MM.1S (cell line): Measurements from ENCODE around the gene NEK5.
"Not testable (repeated sequence)": the region's sequence is repeated elsewhere in the genome, so short reads cannot be mapped to it uniquely, and the experiment has no call there.

Experiments
- DNase-seq: peaks from one replicate; pipeline ENCODE4 v3.0.0-alpha.2; 2015
- H2AFZ ChIP-seq: fragments of 300-600 bp; sonication (generic); 2 replicates; pipeline ENCODE4 v1.6.0; 2016; ENCODE audit warnings: antibody characterized with exemption, low read length
- H3F3A ChIP-seq: fragments of 300-600 bp; sonication (generic); 2 replicates; pipeline ENCODE4 v1.6.1; 2016; ENCODE audit warnings: mild to moderate bottlenecking, antibody characterized with exemption, low read length, moderate library complexity, mixed read lengths; ENCODE audit not compliant: insufficient read depth
- H3K27ac ChIP-seq: fragments of 300-600 bp; sonication (generic); 2 replicates; pipeline ENCODE4 v1.5.1; 2016; ENCODE audit warnings: mild to moderate bottlenecking, low read length
- H3K27me3 ChIP-seq: fragments of 300-600 bp; sonication (generic); replicated peaks from 2 replicates; pipeline ENCODE4 v1.6.0; 2016; ENCODE audit warnings: low read length; ENCODE audit not compliant: insufficient read depth
- H3K36me3 ChIP-seq: fragments of 300-600 bp; sonication (generic); replicated peaks from 2 replicates; pipeline ENCODE4 v1.6.1; 2016; ENCODE audit warnings: mild to moderate bottlenecking, low read length, mixed read lengths; ENCODE audit not compliant: insufficient read depth
- H3K4me1 ChIP-seq: fragments of 300-600 bp; sonication (generic); 2 replicates; pipeline ENCODE4 v1.6.1; 2016; ENCODE audit warnings: low read length, mixed read lengths
- H3K4me2 ChIP-seq: fragments of 300-600 bp; sonication (generic); 2 replicates; pipeline ENCODE4 v1.6.0; 2016; ENCODE audit warnings: low read depth, low read length
- H3K4me3 ChIP-seq: fragments of 300-600 bp; sonication (generic); 2 replicates; pipeline ENCODE4 v1.5.1; 2016; ENCODE audit warnings: low read length, mixed read lengths
- H3K79me2 ChIP-seq: fragments of 300-600 bp; sonication (generic); 2 replicates; pipeline ENCODE4 v1.6.1; 2016; ENCODE audit warnings: mixed run types, low read length, mixed read lengths
- H3K9ac ChIP-seq: fragments of 300-600 bp; sonication (generic); 2 replicates; pipeline ENCODE4 v1.6.1; 2016; ENCODE audit warnings: low read length, mixed read lengths
- H3K9me2 ChIP-seq: fragments of 300-600 bp; sonication (generic); replicated peaks from 2 replicates; pipeline ENCODE4 v1.6.1; 2016; ENCODE audit warnings: mild to moderate bottlenecking, low read length, mixed read lengths; ENCODE audit not compliant: insufficient read depth
- H3K9me3 ChIP-seq: fragments of 300-600 bp; sonication (generic); replicated peaks from 2 replicates; pipeline ENCODE4 v1.6.1; 2016; ENCODE audit warnings: mild to moderate bottlenecking, low read length, mixed read lengths; ENCODE audit not compliant: insufficient read depth
- H4K20me1 ChIP-seq: fragments of 300-600 bp; sonication (generic); 2 replicates; pipeline ENCODE4 v1.6.1; 2016; ENCODE audit warnings: mild to moderate bottlenecking, low read length, moderate library complexity, mixed read lengths; ENCODE audit not compliant: insufficient read depth
- EZH2 ChIP-seq: fragments of 300-600 bp; sonication (generic); optimal IDR thresholded peaks from 2 replicates; pipeline ENCODE3; 2017; ENCODE audit warnings: low read depth, mild to moderate bottlenecking, antibody characterized with exemption, low read length, mixed read lengths
- EZH2phosphoT487 ChIP-seq: fragments of 300-600 bp; sonication (generic); IDR thresholded peaks from 2 replicates; pipeline ENCODE4 v1.6.1; 2018; ENCODE audit warnings: antibody characterized with exemption, low read length
- TF ChIP-seq, protein P1 (sequence below): fragments of 300-600 bp; sonication (generic); IDR thresholded peaks from 2 replicates; pipeline ENCODE4 v1.5.1; 2016; ENCODE audit warnings: antibody characterized with exemption, low read length, mixed read lengths

Gene NEK5

GRCh38 chr13:52170828-52171391 is 42.0 kb upstream of the NEK5 start:
- not testable (repeated sequence) for H3K9ac ChIP-seq, H3K79me2 ChIP-seq, H3K27me3 ChIP-seq, H3K27ac ChIP-seq, H4K20me1 ChIP-seq, H3K9me2 ChIP-seq, H2AFZ ChIP-seq, H3K36me3 ChIP-seq, H3K4me2 ChIP-seq, H3K4me1 ChIP-seq, H3K4me3 ChIP-seq, H3F3A ChIP-seq, H3K9me3 ChIP-seq, DNase-seq

DNA sequence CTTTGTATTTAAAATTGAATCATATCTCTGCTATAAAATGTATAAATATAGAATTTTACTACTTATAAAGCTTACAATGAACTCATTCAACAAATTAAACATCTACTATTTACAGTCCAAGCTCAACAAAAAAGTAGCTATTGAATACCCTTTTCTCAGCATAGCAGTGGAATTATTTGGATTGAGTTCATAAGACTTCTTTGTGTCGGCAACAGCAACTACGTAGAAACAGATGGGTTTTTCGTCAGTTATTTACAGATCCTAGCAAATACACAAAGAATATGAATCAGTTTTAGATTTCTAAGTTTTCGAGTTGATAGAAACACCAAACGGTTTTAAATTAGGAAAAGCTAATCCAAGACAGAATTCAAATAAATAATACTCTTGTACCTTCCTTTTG is 41.0 kb upstream of the NEK5 start:
- Histone ChIP-seq H3K9me2 (no peaks in the 10 kb centered on the region), H2AFZ (no peak overlapping the region), H3F3A (no peaks in the 10 kb centered on the region), H4K20me1 (no peaks in the 10 kb centered on the region), H3K27me3 (no peaks in the 10 kb centered on the region), H3K27ac (no peak overlapping the region), H3K9ac (no peak overlapping the region), H3K9me3 (no peaks in the 10 kb centered on the region), H3K4me1 (no peaks in the 10 kb centered on the region), H3K36me3 (no peaks in the 10 kb centered on the region), H3K4me3 (no peak overlapping the region), H3K4me2 (no peak overlapping the region), H3K79me2 (no peaks in the 10 kb centered on the region)
- DNase-seq: no peak
- TF ChIP-seq EZH2phosphoT487 (no peak), EZH2 (no peak)
- TF ChIP-seq, protein P1, sequence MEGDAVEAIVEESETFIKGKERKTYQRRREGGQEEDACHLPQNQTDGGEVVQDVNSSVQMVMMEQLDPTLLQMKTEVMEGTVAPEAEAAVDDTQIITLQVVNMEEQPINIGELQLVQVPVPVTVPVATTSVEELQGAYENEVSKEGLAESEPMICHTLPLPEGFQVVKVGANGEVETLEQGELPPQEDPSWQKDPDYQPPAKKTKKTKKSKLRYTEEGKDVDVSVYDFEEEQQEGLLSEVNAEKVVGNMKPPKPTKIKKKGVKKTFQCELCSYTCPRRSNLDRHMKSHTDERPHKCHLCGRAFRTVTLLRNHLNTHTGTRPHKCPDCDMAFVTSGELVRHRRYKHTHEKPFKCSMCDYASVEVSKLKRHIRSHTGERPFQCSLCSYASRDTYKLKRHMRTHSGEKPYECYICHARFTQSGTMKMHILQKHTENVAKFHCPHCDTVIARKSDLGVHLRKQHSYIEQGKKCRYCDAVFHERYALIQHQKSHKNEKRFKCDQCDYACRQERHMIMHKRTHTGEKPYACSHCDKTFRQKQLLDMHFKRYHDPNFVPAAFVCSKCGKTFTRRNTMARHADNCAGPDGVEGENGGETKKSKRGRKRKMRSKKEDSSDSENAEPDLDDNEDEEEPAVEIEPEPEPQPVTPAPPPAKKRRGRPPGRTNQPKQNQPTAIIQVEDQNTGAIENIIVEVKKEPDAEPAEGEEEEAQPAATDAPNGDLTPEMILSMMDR: no peak

GRCh38 chr13:52165411-52165810 is 36.5 kb upstream of the NEK5 start:
- Histone ChIP-seq H3K79me2 (no peaks in the 10 kb centered on the region), H2AFZ (no peak overlapping the region), H4K20me1 (no peaks in the 10 kb centered on the region), H3F3A (no peaks in the 10 kb centered on the region), H3K36me3 (no peaks in the 10 kb centered on the region), H3K9ac (no peak overlapping the region), H3K9me3 (no peaks in the 10 kb centered on the region), H3K4me3 (no peak overlapping the region), H3K4me1 (no peaks in the 10 kb centered on the region), H3K27me3 (no peaks in the 10 kb centered on the region), H3K27ac (no peak overlapping the region), H3K4me2 (no peak overlapping the region), H3K9me2 (no peaks in the 10 kb centered on the region)
- no peak for DNase-seq
- TF ChIP-seq, protein P1: no peak
- TF ChIP-seq EZH2phosphoT487: no peak
- TF ChIP-seq EZH2: no peak

DNA sequence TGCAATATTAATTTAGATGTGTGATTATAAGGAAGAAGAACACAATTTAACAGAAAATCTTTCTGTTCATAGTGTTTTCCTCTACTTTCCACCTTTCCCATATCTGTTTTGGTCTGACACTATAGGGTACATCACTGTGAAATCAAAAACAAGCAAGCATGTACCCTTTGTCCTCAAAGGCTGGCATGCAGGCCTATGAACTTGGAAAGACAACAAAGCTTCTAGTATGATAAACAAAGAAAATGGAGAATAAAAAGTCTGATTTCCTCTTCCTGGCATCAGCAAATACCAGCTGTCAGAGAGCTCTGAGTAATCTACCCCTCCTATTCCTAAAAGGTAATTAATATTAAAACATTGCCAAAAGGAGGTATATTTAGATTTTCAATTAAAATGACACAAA is 36.1 kb upstream of the NEK5 start:
- no peak overlapping the region for H2AFZ ChIP-seq
- no peak overlapping the region for H3K4me2 ChIP-seq
- H3K27me3 ChIP-seq: no peaks in the 10 kb centered on the region
- TF ChIP-seq EZH2phosphoT487: no peak
- TF ChIP-seq, protein P1: no peak
- TF ChIP-seq EZH2: no peak
- DNase-seq: no peak
- no peaks in the 10 kb centered on the region for H3F3A ChIP-seq
- H3K9me3 ChIP-seq: no peaks in the 10 kb centered on the region
- no peak overlapping the region for H3K27ac ChIP-seq
- no peaks in the 10 kb centered on the region for H3K9me2 ChIP-seq
- H3K9ac ChIP-seq: no peak overlapping the region
- no peaks in the 10 kb centered on the region for H3K36me3 ChIP-seq
- H3K4me1 ChIP-seq: no peaks in the 10 kb centered on the region
- no peaks in the 10 kb centered on the region for H4K20me1 ChIP-seq
- no peak overlapping the region for H3K4me3 ChIP-seq
- no peaks in the 10 kb centered on the region for H3K79me2 ChIP-seq

GRCh38 chr13:52163878-52164277 is 35.0 kb upstream of the NEK5 start:
- not testable (repeated sequence) for H3K4me1 ChIP-seq, H3K27me3 ChIP-seq, H3K27ac ChIP-seq, H4K20me1 ChIP-seq, H2AFZ ChIP-seq, H3K9ac ChIP-seq, H3K4me2 ChIP-seq, H3K9me3 ChIP-seq, H3K4me3 ChIP-seq, H3K9me2 ChIP-seq, H3K36me3 ChIP-seq, H3K79me2 ChIP-seq, DNase-seq, H3F3A ChIP-seq
